Measurements from ENCODE around the gene INPP5A.
"Not testable (repeated sequence)": the region's sequence is repeated elsewhere in the genome, so short reads cannot be mapped to it uniquely, and the experiment has no call there.

The INPP5A gene

DNA sequence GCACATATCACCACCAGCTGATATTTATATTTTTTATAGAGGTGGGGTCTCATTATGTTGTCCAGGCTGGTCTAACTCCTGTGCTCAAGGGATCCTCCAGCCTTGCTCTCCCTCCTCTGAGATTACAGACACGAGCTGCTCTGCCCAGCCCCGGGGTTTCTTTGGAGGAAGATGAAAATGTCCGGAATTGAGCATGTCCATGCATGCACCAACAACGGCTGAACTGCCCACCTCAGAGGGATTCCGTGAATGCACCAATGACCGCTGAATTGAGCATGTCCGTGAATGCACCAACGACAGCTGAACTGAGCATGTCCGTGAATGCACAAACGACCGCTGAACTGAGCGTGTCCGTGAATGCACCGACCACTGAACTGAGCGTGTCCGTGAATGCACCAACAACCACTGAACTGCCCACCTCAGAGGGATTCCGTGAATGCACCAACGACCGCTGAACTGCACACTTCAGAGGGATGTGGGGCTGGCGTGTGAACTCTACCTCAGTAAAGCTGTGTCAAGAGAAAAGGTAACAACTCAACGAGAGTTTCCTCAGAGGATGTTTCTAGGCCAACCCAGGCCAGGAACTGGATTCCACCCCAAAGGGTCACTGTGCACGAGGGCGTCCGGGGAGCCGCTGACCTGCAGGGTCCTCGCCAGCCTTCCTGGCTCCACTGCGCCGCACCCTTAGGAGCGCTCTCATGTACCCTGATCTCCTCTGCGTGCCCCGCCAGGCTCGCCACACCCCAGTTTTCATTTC is 34.9 kb upstream of the INPP5A start:
- no peak for DNase-seq (ENCODE audit: low read depth)
- no peak overlapping the region for H3K4me3 ChIP-seq (ENCODE audit: low read depth, low read length)

DNA sequence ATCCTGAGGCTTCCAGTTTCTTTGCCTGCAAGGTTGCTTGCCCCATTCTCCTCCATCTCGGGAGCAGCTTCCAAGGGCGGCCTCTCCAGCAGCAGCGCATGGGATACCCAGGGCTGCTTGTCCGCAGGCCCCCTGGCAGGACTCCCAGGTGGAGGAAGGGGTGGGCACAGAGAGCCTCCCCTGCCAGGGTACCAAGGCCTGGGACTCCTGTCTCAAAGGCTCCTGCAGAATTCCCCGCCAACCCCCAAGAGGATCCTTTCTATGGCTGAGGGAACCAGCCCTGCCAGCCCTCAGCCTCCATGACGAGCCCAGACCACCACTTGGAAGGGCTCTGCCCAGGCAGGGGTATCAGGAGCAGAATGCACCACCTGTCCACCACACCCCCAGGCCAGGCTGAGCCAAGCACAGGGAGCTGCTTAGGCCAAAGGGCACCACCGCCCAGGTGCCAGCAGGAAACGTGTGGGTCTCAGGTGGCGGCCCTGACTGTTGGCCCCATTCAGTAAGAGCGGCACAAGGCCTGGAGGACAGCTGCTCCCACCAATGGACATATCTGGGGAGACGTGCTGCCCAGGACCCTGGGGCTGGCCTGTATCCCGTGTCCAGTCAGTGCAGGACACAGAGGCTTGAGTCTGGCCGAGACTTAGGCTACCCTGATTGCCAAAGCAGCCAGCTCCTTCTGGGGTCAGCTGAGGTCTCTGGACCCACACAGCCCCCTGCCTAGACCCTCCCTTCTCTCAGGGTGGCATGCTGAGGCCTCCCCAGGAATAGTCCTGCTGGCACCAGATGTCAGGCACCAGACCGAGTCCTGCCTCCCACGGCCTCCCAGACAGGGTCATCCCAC is 33.8 kb upstream of the INPP5A start:
- DNase-seq (ENCODE audit: low read depth) = no peak
- no peak overlapping the region for H3K4me3 ChIP-seq (ENCODE audit: low read depth, low read length)

DNA sequence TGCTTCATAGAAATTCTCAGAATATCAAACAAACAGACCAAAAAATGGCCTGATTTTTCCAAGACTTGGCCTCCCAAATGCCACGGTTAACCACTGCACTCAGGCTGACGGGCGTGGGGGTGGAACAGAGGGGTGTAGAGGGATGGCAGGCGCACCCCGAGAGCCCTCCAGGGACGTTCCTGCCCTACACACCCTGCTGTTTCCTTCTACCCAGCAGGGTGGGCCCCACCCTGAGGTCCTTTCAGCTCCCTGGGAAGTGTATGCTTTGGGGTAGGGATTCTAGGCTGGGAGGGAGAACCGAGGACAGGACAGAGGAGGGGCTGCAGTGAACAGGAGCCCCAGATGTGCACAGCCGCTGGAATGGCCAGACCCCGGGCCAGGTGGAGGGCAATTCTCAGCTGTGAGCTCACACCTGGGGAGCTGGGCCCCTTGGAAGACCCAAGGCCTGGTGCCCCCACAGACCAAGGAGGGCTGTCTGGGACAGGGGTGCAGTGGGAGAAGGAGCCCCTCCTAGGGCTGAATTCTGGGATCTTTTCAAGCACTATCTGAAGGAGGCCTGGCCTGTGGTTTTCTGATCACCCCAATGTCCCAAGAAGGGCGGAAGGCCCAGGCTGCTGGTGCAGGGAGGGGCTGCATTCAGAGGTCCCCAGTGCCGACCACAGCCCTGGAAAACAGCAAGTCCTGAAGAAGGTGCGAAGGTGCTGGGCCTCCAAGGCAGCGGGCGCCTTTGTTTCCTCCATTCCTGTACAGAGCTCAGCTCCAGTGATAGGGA is 32.9 kb upstream of the INPP5A start:
- no peak overlapping the region for H3K4me3 ChIP-seq (ENCODE audit: low read depth, low read length)
- no peak for DNase-seq (ENCODE audit: low read depth)

DNA sequence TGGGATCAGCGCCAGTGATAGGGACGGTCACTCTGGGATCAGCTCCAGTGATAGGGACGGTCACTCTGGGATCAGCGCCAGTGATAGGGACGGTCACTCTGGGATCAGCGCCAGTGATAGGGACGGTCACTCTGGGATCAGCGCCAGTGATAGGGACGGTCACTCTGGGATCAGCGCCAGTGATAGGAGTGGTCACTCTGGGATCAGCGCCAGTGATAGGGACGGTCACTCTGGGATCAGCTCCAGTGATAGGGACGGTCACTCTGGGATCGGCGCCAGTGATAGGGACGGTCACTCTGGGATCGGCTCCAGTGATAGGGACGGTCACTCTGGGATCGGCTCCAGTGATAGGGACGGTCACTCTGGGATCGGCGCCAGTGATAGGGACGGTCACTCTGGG is 32.0 kb upstream of the INPP5A start:
- not testable (repeated sequence) for DNase-seq (ENCODE audit: low read depth); H3K4me3 ChIP-seq (ENCODE audit: low read depth, low read length)

GRCh38 chr10:132506711-132507408 is 30.7 kb upstream of the INPP5A start:
- H3K4me3 ChIP-seq (ENCODE audit: low read depth, low read length) = no peak overlapping the region
- DNase-seq (ENCODE audit: low read depth) = no peak

DNA sequence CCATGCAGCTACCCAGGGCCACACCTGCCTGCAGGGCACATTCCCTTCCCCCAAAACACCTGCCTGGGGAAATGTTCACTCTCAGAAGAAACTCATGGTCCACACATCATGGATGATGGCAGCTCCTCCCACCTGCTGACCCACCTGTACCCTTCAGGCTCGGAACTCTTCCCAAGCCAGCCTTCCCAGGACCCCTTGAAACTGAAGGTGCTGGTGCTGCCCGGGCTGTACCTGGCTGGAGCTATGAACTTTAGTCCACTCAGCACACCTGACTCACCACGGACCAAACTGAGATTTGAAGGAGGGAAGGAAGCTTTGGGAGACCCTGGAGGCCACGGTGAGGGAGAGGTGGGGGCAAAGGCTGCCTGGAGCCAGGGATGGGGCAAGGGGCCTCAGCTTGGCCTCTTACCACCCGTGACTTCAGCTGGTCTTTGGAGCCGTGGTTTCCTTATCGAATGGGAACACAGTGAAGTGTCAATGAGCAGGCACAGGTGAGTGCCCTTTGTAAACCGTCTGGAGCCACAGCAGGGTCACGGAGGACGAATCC is 30.1 kb upstream of the INPP5A start:
- no peak for DNase-seq (ENCODE audit: low read depth)
- no peak overlapping the region for H3K4me3 ChIP-seq (ENCODE audit: low read depth, low read length)

DNA sequence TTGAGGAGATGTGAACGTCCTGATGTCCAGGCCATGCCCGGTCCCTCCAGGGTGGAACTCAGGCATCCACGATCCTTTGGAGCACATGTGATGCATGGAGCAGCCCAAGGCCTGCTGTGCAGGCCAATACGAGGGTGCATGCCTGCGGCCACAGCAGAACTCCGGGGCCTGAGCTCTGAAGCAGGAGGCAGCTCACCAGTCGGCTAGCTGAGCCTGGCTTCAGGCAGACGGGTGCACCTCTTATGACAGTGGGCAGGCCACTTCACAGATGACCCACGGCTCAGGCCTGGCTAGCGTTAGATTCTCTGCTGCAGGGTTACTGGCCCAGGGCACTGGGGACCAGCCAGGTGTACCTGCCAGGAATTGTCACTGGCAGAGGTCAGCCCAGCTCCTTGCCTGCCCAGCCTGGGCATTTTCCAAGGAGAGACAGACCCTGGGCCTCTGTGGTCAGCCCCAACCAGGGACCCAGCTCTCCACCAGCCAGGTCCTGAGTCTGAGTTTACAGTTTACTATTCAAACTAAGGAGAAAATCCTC is 29.6 kb upstream of the INPP5A start:
- DNase-seq (ENCODE audit: low read depth) = no peak
- no peak overlapping the region for H3K4me3 ChIP-seq (ENCODE audit: low read depth, low read length)

DNA sequence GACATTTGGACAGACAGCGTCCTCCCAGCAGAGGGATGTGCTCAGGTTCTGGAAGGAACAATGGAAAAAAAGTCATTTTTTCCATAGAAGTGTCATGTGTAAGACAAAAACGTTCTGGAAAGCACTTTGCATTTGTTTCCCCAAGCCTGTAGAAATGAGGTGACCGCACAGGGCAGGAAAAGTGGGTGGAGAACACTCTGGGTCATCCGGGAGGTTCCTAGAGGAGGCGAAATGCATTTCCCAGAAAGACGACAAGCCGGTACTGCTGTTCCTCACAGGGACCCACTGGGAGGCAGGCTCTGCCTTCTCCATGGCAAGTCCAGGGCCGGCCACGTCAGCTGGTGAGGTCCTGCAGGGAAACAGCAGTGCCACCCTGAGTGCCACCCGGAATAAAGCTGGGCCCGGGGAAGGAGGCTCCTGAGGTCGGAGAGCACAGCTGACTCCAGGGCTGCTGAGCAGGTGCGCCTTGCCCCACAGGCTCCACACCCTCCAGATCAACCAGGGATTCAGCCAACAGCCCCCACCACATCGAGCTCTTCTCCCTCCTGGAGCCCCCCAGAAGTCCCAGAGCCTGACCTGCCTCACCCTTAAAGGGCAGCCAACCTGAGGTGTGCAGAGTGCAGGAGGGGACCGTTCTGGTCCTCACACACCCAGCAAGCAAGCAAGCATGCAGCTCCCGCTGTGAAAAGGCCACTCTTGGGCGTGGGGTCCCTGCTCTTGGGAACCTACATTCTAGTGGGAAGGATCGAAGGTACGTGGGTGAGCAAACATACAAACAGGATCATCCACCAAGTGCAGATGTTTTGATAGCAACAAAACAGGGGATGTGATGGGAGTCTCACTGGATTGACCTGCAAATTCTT is 28.8 kb upstream of the INPP5A start:
- no peak for DNase-seq (ENCODE audit: low read depth)

DNA sequence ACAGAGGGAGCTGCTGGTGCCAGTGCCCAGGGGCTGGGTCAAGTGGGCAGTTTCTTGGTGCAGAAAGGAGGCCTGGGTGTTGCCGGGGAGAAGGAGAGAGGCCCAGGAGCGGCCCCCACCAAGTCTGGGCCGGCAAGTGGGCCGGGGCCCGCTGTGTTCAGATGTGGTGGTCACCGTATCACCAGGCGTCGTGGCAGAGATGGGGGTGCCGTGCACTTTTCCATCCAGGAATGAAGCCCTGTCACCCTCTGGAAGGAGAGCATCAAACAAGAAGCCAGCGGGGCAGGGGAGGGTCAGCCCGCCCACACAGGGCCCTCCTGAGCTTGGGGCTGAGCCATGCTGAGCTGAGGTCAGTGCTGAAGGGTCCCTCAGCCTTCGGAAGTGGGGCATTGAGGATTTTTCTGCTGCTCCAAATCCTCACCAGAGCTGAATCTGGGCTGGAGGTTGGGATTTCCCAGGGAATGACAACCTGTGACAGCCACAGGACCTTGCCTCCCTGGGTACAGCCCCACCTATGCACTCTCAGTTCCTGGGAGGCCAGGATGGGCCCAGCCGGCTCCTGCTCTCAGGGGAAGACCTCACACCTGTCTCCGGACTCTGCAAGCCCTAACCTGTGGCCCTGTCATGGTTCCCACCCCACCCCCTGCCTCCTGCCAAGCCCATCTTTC is 27.9 kb upstream of the INPP5A start:
- H3K4me3 ChIP-seq (ENCODE audit: low read depth, low read length) = no peak overlapping the region
- DNase-seq (ENCODE audit: low read depth) = no peak

More for the DNA sequence above, 28.8 kb upstream of the INPP5A start:
- no peak overlapping the region for H3K4me3 ChIP-seq (ENCODE audit: low read depth, low read length)

DNA sequence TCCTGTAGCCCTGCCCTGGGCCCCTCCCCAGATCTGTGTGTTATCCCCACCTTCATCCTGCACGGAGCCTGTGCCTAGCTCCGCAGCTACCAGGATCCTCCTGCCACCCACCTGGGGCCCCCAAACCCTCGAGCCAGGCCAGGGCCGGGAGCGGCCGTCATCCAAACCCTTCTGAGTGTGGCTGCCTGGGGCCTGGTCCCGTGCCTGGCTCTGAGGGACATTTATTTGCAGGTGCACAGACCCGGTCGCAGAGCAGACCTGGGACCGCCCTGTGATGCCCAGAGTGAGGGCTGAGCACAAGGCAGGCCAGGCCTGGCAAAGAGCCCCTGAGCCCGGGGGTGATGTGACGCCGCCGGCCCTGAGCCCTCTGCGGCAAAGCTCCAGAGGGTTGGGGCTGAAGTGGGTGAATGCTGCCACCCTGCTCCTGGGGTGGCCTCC is 27.4 kb upstream of the INPP5A start:
- no peak for DNase-seq (ENCODE audit: low read depth)
- no peak overlapping the region for H3K4me3 ChIP-seq (ENCODE audit: low read depth, low read length)

GRCh38 chr10:132511121-132512051 is 26.2 kb upstream of the INPP5A start:
- no peak for DNase-seq (ENCODE audit: low read depth)

GRCh38 chr10:132512052-132512442 is 25.5 kb upstream of the INPP5A start:
- H3K4me3 ChIP-seq (ENCODE audit: low read depth, low read length) = no peak overlapping the region
- no peak for DNase-seq (ENCODE audit: low read depth)

More at GRCh38 chr10:132511121-132512051, 26.2 kb upstream of the INPP5A start:
- H3K4me3 ChIP-seq (ENCODE audit: low read depth, low read length) = no peak overlapping the region

DNA sequence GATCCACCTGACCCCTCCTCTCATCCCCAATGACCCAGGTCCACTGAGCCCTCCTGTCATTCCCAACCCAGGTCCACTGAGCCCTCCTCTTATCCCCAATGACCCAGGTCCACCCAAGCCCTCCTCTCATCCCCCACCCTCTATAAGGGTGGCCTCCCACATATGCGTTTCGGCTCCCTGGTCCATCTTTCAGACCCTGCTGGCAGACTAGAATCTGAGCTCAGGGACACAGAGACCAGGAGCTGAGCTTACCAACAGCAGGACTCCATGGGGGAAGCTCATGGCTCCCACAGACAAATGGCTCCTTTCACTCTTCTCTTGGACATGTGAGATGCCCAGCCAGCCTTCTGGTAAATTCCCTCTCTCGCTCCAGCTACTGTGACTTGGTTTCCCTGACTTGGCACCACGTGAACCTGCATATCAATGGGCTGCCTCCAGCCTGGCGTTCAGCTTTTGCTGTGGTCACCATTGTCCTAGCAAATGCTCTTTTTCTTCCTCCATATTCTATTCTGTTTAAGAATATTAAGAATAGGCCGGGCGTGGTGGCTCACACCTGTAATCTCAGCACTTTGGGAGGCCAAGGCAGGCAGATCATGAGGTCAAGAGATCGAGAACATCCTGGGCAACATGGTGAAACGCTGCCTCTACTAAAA is 24.8 kb upstream of the INPP5A start:
- DNase-seq (ENCODE audit: low read depth) = no peak

DNA sequence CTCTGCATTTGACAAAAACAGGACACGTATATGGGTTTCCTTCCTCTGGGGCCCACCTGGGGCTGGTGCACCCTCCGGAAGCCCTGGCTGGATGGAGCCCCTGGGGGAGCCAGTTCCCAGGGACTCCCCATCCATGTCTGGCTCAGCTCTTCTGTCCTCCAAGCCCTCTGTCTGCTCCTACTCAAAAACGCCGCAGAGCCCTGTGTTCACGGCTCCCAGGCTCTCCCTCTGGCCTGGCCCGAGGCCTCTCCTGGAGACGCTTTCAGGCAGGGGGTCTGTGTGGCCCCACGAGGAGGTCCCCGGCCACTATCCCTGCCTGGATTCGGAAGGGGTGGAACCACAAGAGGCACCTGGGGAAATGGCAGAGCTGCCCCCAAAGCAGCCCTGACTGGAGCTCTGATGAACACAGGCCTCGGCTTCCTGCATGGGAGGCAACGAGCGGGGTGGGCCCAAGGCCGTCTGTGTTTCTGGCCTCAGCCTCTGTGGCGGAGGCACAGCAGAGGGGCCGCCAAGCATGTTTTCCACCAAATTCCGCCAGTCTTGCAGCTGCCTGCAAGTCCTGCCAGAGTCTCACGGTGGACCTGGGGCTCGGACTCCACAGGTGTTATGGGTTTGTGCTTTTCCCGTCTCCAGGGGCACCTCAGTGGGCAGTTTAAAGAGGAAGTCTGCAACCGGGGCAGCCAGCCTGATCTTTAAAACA is 22.6 kb upstream of the INPP5A start:
- H3K4me3 ChIP-seq (ENCODE audit: low read depth, low read length) = no peak overlapping the region
- no peak for DNase-seq (ENCODE audit: low read depth)

More for the DNA sequence above, 24.8 kb upstream of the INPP5A start:
- H3K4me3 ChIP-seq (ENCODE audit: low read depth, low read length) = no peak overlapping the region

Measured in skeletal muscle cell (primary cell).